GM21786 (cell line): ENCODE measurements around the gene EYA4.
"Not testable (repeated sequence)": the region's sequence is repeated elsewhere in the genome, so short reads cannot be mapped to it uniquely, and the experiment has no call there.

Experiments used
- ATAC-seq: cut with Tn5 transposase; IDR thresholded peaks from one replicate; pipeline ENCODE4 v1.9.1; 2021; ENCODE audit not compliant: unreplicated experiment

EYA4 gene

GRCh38 chr6:133512410-133513016 lies 271.4 kb downstream of the EYA4 start:
- ATAC-seq = no peak

- ATAC-seq = no peak
Measured at GRCh38 chr6:133523816-133524215, 282.7 kb downstream of the EYA4 start.

GRCh38 chr6:133526436-133526835 lies 285.3 kb downstream of the EYA4 start:
- no peak for ATAC-seq

- ATAC-seq = no peak
Measured at GRCh38 chr6:133528566-133528965, 287.4 kb downstream of the EYA4 start.

GRCh38 chr6:133532908-133533307 lies 291.8 kb downstream of the EYA4 start:
- no peak for ATAC-seq

- ATAC-seq = no peak
Measured at GRCh38 chr6:133539502-133540259, 298.5 kb downstream of the EYA4 start.

GRCh38 chr6:133540361-133540760 lies 299.2 kb downstream of the EYA4 start:
- no peak for ATAC-seq

- no peak for ATAC-seq
Measured at GRCh38 chr6:133541040-133541439, 299.9 kb downstream of the EYA4 start.

- no peak for ATAC-seq
Measured at GRCh38 chr6:133542056-133542821, 301.1 kb downstream of the EYA4 start.

GRCh38 chr6:133544419-133544818 lies 303.3 kb downstream of the EYA4 start:
- no peak for ATAC-seq

GRCh38 chr6:133546098-133546497 lies 304.9 kb downstream of the EYA4 start:
- ATAC-seq = no peak

GRCh38 chr6:133547136-133547535 lies 306.0 kb downstream of the EYA4 start:
- no peak for ATAC-seq

GRCh38 chr6:133548423-133549159 lies 307.4 kb downstream of the EYA4 start:
- no peak for ATAC-seq

- no peak for ATAC-seq
Measured at GRCh38 chr6:133549371-133549801, 308.2 kb downstream of the EYA4 start.

- no peak for ATAC-seq
Measured at GRCh38 chr6:133550026-133550425, 308.9 kb downstream of the EYA4 start.

GRCh38 chr6:133551436-133551835 lies 310.3 kb downstream of the EYA4 start:
- ATAC-seq = no peak

- ATAC-seq = no peak
Measured at GRCh38 chr6:133551847-133552341, 310.7 kb downstream of the EYA4 start.

GRCh38 chr6:133553652-133554051 lies 312.5 kb downstream of the EYA4 start:
- no peak for ATAC-seq

GRCh38 chr6:133554121-133554520 lies 313.0 kb downstream of the EYA4 start:
- ATAC-seq = not testable (repeated sequence)

- ATAC-seq = no peak
Measured at GRCh38 chr6:133555685-133556084, 314.5 kb downstream of the EYA4 start.

- no peak for ATAC-seq
Measured at GRCh38 chr6:133559926-133560325, 318.8 kb downstream of the EYA4 start.
